GM19455 (cell line): ENCODE data around the gene HDAC3.
A peak's percentile ranks its signal among the peaks of the same experiment; 100 is the strongest.

Experiments used
- ATAC-seq: cut with Tn5 transposase; IDR thresholded peaks from one replicate; pipeline ENCODE4 v1.9.1; 2021; ENCODE audit not compliant: unreplicated experiment

HDAC3 gene

DNA sequence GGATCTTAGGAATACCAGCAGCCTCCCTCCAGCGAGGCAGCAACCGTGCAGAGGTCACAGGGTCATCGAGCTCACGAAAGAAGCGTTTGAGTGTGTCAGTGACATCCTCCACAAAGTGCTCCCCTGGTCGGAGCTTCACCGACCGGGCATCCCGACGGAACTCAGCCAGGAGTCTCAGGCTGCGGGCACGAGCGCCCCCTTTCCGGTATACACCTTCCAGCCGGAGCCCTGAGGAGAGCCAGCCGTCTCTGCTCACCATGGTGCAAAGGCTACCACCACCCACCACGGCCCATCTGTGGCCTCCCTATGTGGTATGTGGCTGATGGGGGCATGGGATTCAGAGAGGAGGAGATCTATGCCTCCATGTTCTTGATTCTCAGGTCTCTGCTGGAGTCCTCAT lies 25.4 kb upstream of the HDAC3 start:
- no peak for ATAC-seq

GRCh38 chr5:141657937-141658545 lies 21.4 kb upstream of the HDAC3 start:
- no peak for ATAC-seq

DNA sequence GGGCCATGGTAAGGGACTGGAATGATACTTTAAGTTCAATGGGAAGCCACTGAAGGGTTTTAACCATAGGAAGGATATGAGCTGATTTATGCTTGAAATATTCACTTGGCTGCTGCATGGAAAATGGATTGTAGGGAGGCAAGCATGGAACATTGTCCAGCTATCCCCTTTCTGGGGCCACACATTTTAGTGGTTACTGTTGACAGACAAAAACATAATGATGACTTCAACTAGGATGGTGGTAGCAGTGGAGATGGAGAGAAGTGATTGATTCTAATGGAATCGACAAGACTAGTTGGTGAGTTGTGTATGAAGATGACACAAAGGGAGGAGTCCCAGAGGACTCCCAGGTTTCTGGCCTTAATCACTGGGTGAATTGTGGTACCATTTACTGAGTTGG lies 20.8 kb upstream of the HDAC3 start:
- no peak for ATAC-seq

DNA sequence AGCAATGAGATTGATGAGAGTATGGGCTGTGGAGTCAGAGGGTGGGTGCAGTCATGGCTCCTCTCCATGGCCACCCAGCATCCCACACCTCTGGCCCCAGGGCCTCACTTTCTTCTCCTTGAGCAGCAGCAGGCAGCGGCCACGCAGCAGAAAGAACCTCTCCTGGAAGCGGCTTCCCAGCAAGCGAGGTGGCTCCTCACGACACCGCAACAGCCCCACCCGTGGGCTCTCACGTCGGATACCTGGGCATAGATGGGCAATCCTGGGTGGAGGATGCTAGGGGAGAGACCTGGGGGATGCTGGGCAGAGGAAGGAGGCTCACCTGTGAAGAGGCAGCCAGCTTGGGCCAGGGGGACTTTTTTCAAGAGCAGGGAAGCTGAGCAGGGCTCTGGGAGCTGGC lies 19.7 kb upstream of the HDAC3 start:
- no peak for ATAC-seq

DNA sequence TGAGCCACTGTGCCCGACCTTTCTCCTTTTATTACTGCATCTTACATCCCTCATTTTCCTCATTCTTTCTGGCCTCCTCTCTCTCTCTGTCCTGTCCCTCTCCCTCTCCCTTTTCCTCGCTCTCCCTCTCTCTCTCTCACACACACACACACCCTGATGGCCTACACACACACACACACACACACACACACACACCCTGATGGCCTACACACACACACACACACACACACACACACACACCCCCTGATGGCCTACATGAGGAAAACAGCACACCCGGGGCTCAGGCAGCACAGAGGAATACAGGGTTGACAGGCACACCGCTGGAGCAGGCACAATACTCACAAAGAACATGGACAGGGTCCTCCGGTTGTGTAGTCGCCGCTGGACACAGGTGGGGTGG lies 18.4 kb upstream of the HDAC3 start:
- ATAC-seq = no peak

GRCh38 chr5:141654298-141654697 lies 17.6 kb upstream of the HDAC3 start:
- ATAC-seq = no peak

DNA sequence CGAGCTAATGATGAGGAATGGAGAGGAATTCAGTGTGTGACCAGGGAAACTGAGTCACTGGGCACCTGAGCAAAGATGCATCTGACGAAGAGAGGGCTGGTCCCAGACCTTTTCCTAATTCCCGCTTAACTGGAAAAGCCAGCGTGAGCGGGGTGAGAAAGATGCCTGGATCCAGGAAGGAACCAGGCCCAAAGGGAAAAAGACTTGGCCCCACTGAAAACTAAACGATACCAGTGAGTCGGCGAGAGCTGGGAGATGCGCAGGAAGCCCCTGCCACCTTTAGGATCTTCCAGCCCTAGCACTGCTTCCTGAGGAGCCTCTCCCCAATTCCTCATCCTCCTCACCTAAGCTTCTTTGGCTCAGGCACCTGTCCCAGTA lies 15.1 kb upstream of the HDAC3 start:
- ATAC-seq = no peak

DNA sequence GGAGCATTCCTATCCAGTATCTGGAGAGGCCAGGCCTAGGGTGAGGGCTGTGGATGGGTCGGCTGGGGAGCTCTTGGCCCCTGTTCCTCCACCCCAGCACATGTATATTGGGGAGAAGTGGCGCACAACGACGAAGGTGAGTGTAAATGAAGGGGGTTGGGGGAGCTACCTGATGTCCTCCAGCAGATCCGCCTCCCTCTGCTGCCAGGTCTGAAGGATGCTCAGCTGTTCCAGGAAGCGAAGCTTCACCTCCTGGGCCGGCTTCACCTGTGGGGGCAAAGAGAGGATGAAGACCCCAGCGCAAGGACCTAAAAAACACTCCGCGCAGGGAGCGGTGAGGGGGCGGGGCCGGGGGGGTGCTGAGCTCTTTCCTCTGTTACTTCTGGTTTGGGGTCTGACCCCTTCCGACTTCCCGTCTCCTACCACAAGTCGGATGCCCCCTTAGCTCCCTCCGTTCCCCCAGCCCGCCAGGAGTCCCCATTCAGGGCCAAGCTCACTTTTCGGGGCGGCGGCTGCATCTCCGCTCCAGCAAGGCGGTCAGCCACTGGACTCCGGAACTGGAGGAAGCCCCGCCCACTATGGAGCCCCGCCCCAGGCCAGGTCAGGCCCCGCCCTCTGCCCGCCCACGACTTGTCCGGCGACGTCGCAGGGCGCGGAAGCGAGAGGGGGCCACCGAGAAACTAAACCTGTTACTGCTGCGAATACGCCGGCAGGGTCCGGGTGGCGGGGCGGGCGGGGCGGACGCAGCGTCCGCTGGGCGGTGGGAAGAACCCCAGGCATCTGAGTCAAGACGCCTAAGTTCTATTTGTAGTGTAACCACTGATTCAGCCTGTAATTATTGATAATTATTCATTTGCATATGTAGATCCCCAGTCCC lies 14.4 kb upstream of the HDAC3 start, which contains the start of gene FCHSD1:
TSS of gene FCHSD1 (minus strand) at position 568 of the 877 bp plus-strand sequence. CDS start at position 518, 50 bp downstream.
- peak; percentile 95 for ATAC-seq

DNA sequence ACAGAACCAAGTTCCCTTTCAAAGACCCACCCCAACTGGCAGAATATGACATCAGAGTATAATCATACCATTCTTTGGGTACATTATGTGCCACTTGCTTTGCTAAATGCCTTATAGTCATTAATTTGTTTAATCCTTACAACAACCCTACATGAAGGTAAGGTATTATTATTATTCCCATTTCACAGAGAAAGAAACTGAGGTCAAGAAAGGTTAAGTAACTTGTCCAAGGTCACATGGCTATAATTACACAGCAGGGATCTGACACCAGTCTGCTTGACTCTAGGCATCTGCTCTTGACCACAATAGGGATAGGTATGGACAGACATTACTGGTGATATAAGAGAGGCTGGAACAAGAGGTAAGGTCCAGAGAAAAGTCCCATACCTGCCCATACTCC lies 13.3 kb upstream of the HDAC3 start:
- ATAC-seq = no peak

DNA sequence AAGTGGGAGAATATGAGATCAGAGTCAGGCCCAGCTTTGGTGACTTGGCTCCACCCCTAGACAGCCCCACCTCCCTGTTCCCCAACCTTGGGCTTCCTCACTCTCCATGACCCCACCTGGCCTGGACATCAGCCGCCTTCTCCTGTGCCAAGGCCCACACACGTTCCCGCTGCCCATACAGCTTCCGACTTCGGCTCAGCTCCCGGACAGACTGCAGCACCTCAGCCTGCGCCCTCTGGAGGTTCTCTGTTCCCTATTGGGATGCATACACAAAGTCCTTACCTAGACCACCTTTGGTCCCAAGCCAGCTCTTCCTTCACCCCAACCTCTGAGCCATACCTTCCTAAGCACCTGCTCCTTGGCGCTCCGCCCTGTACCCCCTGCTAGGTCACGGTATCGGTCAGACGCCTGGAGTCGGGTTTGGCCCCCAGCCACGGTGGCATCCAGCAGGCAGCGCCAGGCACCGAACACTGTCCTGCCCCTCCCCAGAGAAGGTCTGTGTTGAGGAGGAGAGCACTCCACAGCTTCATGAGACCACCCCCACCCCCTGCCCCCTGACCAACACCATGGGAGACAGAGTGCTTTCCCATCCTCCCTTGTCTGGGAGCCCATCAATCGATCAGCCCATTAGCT lies 12.5 kb upstream of the HDAC3 start:
- no peak for ATAC-seq

GRCh38 chr5:141647851-141648250 lies 11.2 kb upstream of the HDAC3 start:
- ATAC-seq = no peak

- no peak for ATAC-seq
These were observed 10.6 kb upstream of the HDAC3 start for GRCh38 chr5:141647242-141647641.

- ATAC-seq = no peak
These were observed 9.4 kb upstream of the HDAC3 start for GRCh38 chr5:141646026-141646425.

GRCh38 chr5:141641634-141642267 lies 5.1 kb upstream of the HDAC3 start:
- no peak for ATAC-seq

GRCh38 chr5:141640698-141641097 lies 4.0 kb upstream of the HDAC3 start:
- ATAC-seq = no peak

- ATAC-seq = no peak
These were observed 3.4 kb upstream of the HDAC3 start for GRCh38 chr5:141640051-141640415.

GRCh38 chr5:141639357-141640050 lies 2.9 kb upstream of the HDAC3 start:
- ATAC-seq = no peak

DNA sequence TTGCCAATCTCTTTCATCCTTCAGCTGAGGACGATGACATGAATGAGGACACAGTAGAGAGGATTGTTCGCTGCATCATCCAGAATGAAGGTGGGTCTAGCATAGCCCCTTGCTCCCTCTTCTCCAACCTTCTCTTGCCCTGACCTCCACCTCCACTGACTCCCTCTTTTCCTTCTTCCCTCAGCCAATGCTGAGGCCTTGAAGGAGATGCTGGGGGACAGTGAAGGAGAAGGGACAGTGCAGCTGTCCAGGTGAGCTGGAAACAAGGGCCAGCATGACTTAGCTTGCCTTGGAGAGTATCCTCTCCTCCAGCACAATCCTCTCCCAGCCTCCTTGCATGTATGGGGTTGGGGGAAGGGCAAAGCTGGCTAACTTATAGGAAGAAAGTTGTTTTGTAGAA lies 2.1 kb upstream of the HDAC3 start:
- no peak for ATAC-seq

GRCh38 chr5:141637767-141638419 lies 1.2 kb upstream of the HDAC3 start:
- ATAC-seq = no peak

DNA sequence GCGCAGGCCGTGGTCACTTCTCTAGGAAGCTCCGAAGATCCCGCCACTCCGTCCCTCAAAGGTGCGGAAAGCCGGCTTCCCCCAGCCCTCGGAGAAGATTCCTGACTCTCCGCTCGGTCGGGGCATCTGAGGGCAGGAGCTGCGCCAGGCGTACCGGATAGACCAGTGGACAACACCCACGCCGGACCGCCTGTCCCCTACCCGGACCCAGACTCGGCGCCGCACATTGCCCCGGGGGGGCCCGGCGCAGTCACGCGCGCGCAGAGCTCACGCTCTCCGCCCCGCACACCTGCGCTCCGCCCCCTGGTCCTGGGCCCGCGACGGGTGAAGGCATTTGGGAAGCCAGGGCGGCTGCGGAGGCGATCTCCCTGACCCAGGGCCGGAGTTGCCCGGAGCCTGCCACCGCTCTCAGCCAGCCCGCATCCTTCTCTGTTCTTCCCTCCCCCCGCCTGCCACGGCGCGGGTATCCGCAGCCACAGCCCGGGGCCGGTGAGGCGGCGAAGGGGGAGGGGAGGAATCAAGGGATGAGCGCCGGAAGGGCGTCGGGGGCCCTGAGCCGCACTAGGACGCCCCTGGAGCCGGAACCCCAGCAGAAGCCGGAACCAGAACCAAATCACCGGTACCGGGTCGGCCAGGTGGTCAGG lies 596 bp upstream of the HDAC3 start:
- ATAC-seq = peak; percentile 36
